A673 (cell line): ENCODE results near the gene CTNNBL1. TPM values are rescaled to one million over a fixed set of nuclear protein-coding genes. Genes with fewer than 3 reads are reported as not detected.

Experiments
- BruUV-seq: library from RNA; stranded (reverse); fragments of 400-500 nt; replicated peaks from 2 replicates; lab custom pipeline; 2021; lab: Mats Ljungman, UMichigan
- CTCF ChIA-PET: fragments of 300-600 bp; sonication (Branson Sonifier 250); formaldehyde crosslinking; loops from one replicate; lab custom pipeline; 2022; ENCODE audit warnings: antibody characterized with exemption; lab: Charles Lee
- POLR2A ChIA-PET: fragments of 300-600 bp; sonication (Branson Sonifier 250); formaldehyde crosslinking; loops from one replicate; lab custom pipeline; 2022; ENCODE audit warnings: antibody characterized with exemption; ENCODE audit not compliant: low non-redundant PET; lab: Charles Lee
- DNase-seq: peaks from one replicate; pipeline ENCODE4 v3.0.0-alpha.2; 2015; ENCODE audit warnings: low spot score
- H3K27ac ChIP-seq: fragments of 200-600 bp; sonication (generic); 2 replicates; pipeline ENCODE4 v1.5.1; 2016; ENCODE audit warnings: mixed run types, low read depth, mild to moderate bottlenecking, mixed read lengths, antibody characterized with exemption, low read length; ENCODE audit not compliant: poor library complexity, severe bottlenecking
- H3K27me3 ChIP-seq: fragments of 200-600 bp; sonication (generic); replicated peaks from 2 replicates; pipeline ENCODE4 v1.6.1; 2017; ENCODE audit warnings: mixed run types, low read depth, mild to moderate bottlenecking, mixed read lengths, antibody characterized with exemption, low read length; ENCODE audit not compliant: insufficient read depth, poor library complexity
- H3K36me3 ChIP-seq: fragments of 200-600 bp; sonication (generic); 2 replicates; pipeline ENCODE4 v1.6.1; 2016; ENCODE audit warnings: mixed run types, mild to moderate bottlenecking, mixed read lengths, antibody characterized with exemption, low read length; ENCODE audit not compliant: insufficient read depth, poor library complexity, severe bottlenecking
- H3K4me1 ChIP-seq: fragments of 200-600 bp; sonication (generic); 2 replicates; pipeline ENCODE4 v1.6.1; 2017; ENCODE audit warnings: mixed run types, mild to moderate bottlenecking, mixed read lengths, antibody characterized with exemption, low read length; ENCODE audit not compliant: insufficient read depth, poor library complexity, severe bottlenecking
- H3K4me3 ChIP-seq: fragments of 200-600 bp; sonication (generic); 2 replicates; pipeline ENCODE4 v1.5.1; 2016; ENCODE audit warnings: low read depth, mixed run types, mild to moderate bottlenecking, mixed read lengths, low read length; ENCODE audit not compliant: poor library complexity, severe bottlenecking
- H3K9me3 ChIP-seq: fragments of 200-600 bp; sonication (generic); 2 replicates; pipeline ENCODE4 v1.6.1; 2016; ENCODE audit warnings: mixed run types, low read depth, mild to moderate bottlenecking, mixed read lengths, antibody characterized with exemption, low read length; ENCODE audit not compliant: poor library complexity, severe bottlenecking
- EZH2 ChIP-seq: fragments of 200-600 bp; sonication (generic); IDR thresholded peaks from 2 replicates; pipeline ENCODE4 v1.6.1; 2017; ENCODE audit warnings: borderline replicate concordance, low read depth, mild to moderate bottlenecking, mixed read lengths, antibody characterized with exemption, low read length; ENCODE audit not compliant: poor library complexity, severe bottlenecking
- intact Hi-C: fragments of 100-400 bp; cut with micrococcal nuclease; formaldehyde crosslinking; loops from one replicate; pipeline ENCODE4 v1.10.0; 2022; ENCODE audit not compliant: unreplicated experiment
- total RNA-seq: library from RNA; stranded (reverse); gene quantifications from 2 replicates; pipeline ENCODE4 v1.2.3, GENCODE V29; 2021
- TF ChIP-seq, protein P1 (sequence below): fragments of 300-800, 200-600 bp; sonication (generic); conservative IDR thresholded peaks from 2 replicates; pipeline ENCODE4 v1.5.1; 2017; ENCODE audit warnings: low read depth, mild to moderate bottlenecking, antibody characterized with exemption, low read length, moderate library complexity, mixed read lengths

Gene CTNNBL1
- total RNA-seq, 1 experiment from 2014 or later = 88.5 TPM

DNA sequence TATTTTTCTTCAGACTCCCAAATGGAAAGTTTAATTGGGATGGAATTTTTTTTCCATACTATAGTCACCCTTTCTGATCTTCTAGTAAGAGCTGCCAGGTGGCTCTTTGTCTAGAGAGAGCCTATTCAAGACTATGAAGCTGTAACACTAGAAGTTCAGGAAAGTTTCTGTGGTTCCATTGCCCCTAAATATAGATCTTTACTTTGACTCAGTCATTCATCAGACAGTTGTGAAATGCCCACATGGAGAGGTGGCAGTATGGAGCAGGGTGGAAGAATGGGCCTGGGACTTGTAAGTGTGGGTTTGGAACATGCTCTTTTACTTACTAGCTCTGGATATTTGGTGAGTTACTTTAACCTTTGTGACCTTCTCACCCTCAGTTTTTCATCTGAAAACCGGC, 87.8 kb downstream of the CTNNBL1 start:
- POLR2A ChIA-PET = no interaction called here

DNA sequence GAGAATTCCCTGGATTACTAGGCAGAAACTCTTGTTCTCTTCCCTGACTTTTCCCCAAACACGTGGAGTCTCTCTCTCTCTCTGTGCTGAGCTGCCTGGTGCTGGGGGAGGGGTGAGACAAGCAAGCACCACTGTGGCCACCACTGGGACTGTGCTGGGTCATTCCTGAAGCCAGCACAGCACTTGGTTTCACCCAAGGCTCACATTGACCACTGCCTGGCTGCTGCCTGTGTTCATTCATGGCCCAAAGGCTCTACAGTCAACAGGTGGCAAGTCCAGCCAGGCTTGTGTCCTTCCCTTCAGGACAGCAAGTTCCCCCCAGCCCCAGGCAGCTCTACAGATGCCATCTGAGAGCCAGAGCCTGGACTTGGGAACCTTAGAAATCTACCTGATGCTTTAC, 92.2 kb downstream of the CTNNBL1 start:
- H3K27ac ChIP-seq = no peak overlapping the region
- no peaks in the 10 kb centered on the region for H3K9me3 ChIP-seq
- no peak overlapping the region for H3K4me3 ChIP-seq
- H3K27me3 ChIP-seq = no peaks in the 10 kb centered on the region
- TF ChIP-seq, protein P1, sequence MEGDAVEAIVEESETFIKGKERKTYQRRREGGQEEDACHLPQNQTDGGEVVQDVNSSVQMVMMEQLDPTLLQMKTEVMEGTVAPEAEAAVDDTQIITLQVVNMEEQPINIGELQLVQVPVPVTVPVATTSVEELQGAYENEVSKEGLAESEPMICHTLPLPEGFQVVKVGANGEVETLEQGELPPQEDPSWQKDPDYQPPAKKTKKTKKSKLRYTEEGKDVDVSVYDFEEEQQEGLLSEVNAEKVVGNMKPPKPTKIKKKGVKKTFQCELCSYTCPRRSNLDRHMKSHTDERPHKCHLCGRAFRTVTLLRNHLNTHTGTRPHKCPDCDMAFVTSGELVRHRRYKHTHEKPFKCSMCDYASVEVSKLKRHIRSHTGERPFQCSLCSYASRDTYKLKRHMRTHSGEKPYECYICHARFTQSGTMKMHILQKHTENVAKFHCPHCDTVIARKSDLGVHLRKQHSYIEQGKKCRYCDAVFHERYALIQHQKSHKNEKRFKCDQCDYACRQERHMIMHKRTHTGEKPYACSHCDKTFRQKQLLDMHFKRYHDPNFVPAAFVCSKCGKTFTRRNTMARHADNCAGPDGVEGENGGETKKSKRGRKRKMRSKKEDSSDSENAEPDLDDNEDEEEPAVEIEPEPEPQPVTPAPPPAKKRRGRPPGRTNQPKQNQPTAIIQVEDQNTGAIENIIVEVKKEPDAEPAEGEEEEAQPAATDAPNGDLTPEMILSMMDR = no peak
- H3K36me3 ChIP-seq = no peaks in the 10 kb centered on the region
- no TSS peak for BruUV-seq
- intact Hi-C loops = no loop called here
- ChIA-PET POLR2A (no interaction called here), CTCF (no interaction called here)
- H3K4me1 ChIP-seq = no peaks in the 10 kb centered on the region
- DNase-seq = no peak

More for the DNA sequence above, 87.8 kb downstream of the CTNNBL1 start:
- intact Hi-C loops = no loop called here
- no peak overlapping the region for H3K27ac ChIP-seq
- no peaks in the 10 kb centered on the region for H3K27me3 ChIP-seq
- no peaks in the 10 kb centered on the region for H3K9me3 ChIP-seq
- TF ChIP-seq, protein P1 = no peak
- TF ChIP-seq EZH2 = no peak
- DNase-seq = no peak
- CTCF ChIA-PET = interaction anchor here (0.5 kb wide), 1 partner anchor 473 kb away, joined by 5 read pairs; no protein-coding TSS in a partner anchor
- H3K4me1 ChIP-seq = no peaks in the 10 kb centered on the region
- no peak overlapping the region for H3K4me3 ChIP-seq
- no peaks in the 10 kb centered on the region for H3K36me3 ChIP-seq
- no TSS peak for BruUV-seq

DNA sequence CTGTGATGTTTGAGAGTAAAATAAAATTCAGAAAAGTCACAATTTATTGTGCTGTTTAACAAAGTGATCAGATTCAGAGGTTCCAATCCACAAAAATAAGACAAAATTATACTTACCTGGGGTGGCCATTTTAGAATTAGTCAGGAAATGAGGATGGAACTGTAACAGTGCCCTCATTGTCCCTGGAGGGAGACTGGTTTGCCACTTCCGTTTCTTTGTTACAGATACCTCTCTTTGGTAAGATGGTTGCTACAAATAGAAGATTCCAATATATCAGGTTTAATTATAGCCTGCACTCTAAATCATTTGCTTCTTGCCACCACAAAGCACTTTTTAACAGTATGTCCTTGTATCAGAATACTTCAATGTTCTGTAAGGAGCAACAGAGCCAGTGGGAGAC, 95.6 kb downstream of the CTNNBL1 start:
- BruUV-seq = no TSS peak
- H3K27ac ChIP-seq = no peak overlapping the region
- intact Hi-C loops = no loop called here
- DNase-seq = no peak
- no peak overlapping the region for H3K4me3 ChIP-seq
- POLR2A ChIA-PET = interaction anchor here (0.7 kb wide), 1 partner anchor 34 kb away, joined by 4 read pairs; no protein-coding TSS in a partner anchor
- H3K36me3 ChIP-seq = no peaks in the 10 kb centered on the region
- no peak for TF ChIP-seq EZH2
- TF ChIP-seq, protein P1 = no peak
- no peaks in the 10 kb centered on the region for H3K9me3 ChIP-seq
- H3K27me3 ChIP-seq = no peaks in the 10 kb centered on the region
- H3K4me1 ChIP-seq = no peaks in the 10 kb centered on the region
- CTCF ChIA-PET = no interaction called here
